Measurements from ENCODE around the gene HOXD13.
A peak's percentile ranks its signal among the peaks of the same experiment; 100 is the strongest.

The HOXD13 gene

GRCh38 chr2:176082525-176082823 is 10.0 kb upstream of the HOXD13 start:
- H3K36me3 ChIP-seq (ENCODE audit: insufficient read depth, low read length): no peaks in the 10 kb centered on the region
- H3K27me3 ChIP-seq (ENCODE audit: insufficient read depth, low read length): peaks cover 99% of the 10 kb centered on the region
- peak overlapping the region; percentile 10; the same call in 1 of the 2 replicates for H3K4me3 ChIP-seq (ENCODE audit: low read length)
- H3K4me1 ChIP-seq (ENCODE audit: insufficient read depth, low read length): peaks cover 4% of the 10 kb centered on the region; the same call in 1 of the 2 replicates
- H3K9me3 ChIP-seq (ENCODE audit: insufficient read depth, low read depth, low read length): no peaks in the 10 kb centered on the region
- no peak overlapping the region for H3K9ac ChIP-seq (ENCODE audit: low read depth, low read length)
- no peak overlapping the region for H3K27ac ChIP-seq (ENCODE audit: low read depth, low read length)
- 2% methylated on average over 10 of the region's 10 CpGs for WGBS

DNA sequence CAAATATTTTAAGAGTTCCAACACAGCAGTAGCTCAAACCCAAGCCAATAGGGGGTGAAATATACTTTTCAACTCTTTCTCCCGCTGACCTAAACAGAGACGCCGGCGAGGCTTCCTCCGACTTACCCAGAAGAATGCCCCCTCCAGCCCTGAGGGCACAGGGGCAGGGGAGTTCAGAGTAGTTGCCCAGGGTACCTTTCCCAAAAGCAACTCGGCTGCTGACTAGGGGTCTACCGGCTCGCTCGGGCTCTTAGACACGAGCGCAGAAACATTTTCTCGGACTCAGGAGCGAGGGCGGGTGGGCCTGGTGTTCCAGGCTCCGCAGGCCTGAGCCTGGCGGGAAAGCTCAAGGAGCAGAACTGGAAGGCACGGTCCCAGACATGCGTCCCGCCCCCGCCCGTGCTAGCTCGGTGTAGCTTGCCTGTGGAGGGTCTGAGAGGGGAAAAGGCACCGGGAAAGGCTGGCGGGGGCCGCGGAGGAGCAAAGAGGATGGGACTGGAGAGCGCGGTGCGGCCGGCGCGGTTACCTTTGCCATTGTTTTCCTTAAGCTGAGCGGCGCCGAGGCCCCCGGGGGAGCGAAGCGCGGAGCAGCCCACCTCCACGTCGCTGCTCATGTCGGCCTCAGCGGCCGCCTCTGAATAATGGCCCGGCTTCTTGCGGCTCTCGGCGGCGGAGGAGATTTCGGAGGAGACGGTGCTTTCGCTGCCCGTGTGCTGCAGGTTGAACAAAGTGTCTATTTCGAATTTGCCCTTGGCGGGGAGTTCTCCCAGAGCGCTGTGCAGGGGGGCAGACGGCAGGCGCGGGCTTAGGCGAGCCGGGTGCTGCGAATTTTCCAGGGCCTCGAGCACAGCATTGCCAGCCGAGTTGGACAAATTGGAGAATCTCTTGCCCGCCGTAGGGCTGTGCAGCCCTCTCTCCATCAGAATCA is 9.4 kb upstream of the HOXD13 start:
- WGBS: 1% methylated on average over 66 of the region's 66 CpGs
- Histone ChIP-seq H3K27me3 (ENCODE audit: insufficient read depth, low read length) (peaks cover 99% of the 10 kb centered on the region), H3K4me1 (ENCODE audit: insufficient read depth, low read length) (peaks cover 4% of the 10 kb centered on the region; the same call in 1 of the 2 replicates), H3K9ac (ENCODE audit: low read depth, low read length) (no peak overlapping the region), H3K4me3 (ENCODE audit: low read length) (0 out of 2 replicates have a peak overlapping the region, but pooled peaks have one; percentile 10), H3K36me3 (ENCODE audit: insufficient read depth, low read length) (no peaks in the 10 kb centered on the region), H3K9me3 (ENCODE audit: insufficient read depth, low read depth, low read length) (no peaks in the 10 kb centered on the region), H3K27ac (ENCODE audit: low read depth, low read length) (no peak overlapping the region)

DNA sequence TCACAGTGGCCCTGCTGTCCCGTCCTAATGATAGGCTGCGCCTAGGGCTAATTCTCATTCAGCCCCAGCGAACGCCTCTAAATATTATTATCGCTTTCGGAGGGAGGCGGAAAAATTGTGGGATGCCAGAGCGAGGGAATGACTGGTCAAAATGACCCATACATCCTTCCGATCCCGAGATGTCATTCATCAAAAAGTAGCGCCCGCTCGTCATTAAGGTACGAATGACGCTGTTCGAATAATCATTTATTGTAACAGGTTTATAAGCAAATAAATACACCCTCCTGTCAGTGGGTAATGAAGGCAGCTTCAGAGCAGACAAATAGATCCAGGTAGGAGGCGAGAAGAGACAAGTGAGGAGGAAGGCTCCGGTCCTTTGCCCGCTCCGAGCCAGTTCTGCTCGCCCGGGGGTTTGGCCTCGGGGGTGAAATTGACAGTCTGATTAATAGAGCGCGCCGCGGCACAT is 8.7 kb upstream of the HOXD13 start, which contains the start of gene EVX2:
TSS of gene EVX2 (minus strand) at position 167 of the 466 bp plus-strand sequence. CDS start 186 bp downstream, outside the sequence.
- Histone ChIP-seq H3K4me3 (ENCODE audit: low read length) (0 out of 2 replicates have a peak within 1 kb of the TSS, but pooled peaks have one; percentile 10), H3K9ac (ENCODE audit: low read depth, low read length) (no peak within 1 kb of the TSS), H3K27ac (ENCODE audit: low read depth, low read length) (no peak within 1 kb of the TSS), H3K9me3 (ENCODE audit: insufficient read depth, low read depth, low read length) (no peaks in the 10 kb centered on the region), H3K4me1 (ENCODE audit: insufficient read depth, low read length) (peaks cover 5% of the 10 kb centered on the region; the same call in 1 of the 2 replicates), H3K36me3 (ENCODE audit: insufficient read depth, low read length) (no peaks in the 10 kb centered on the region), H3K27me3 (ENCODE audit: insufficient read depth, low read length) (peaks cover 99% of the 10 kb centered on the region)
- WGBS: 5% methylated on average over 25 of the region's 27 CpGs

DNA sequence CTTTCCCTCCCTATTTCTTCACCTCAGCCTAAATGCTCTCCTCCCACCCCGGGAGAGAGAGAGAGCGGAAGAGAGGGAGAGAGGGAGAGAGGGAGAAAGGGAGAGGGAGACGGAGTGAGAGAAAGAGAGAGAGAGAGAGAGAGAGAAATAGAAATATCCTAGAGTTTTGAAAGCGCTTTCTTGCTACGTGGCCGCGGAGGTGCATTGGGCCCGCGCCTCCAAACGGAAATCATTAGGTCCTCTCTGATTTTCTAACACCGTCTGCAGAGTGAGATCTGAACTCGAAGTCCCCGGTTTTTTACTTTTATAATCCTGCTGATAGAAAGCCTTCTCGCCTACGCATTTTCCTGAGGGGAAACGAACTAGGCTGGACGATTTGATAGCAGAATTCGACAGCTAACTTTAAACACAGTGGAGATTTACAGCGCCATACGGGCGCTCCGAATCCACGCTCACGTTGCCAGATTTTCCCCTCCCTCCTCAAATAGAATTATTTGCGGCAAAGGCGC is 7.9 kb upstream of the HOXD13 start:
- Histone ChIP-seq H3K27me3 (ENCODE audit: insufficient read depth, low read length) (peaks cover 99% of the 10 kb centered on the region), H3K4me1 (ENCODE audit: insufficient read depth, low read length) (peaks cover 6% of the 10 kb centered on the region; the same call in 1 of the 2 replicates), H3K27ac (ENCODE audit: low read depth, low read length) (no peak overlapping the region), H3K4me3 (ENCODE audit: low read length) (no peak overlapping the region), H3K9me3 (ENCODE audit: insufficient read depth, low read depth, low read length) (no peaks in the 10 kb centered on the region), H3K9ac (ENCODE audit: low read depth, low read length) (no peak overlapping the region), H3K36me3 (ENCODE audit: insufficient read depth, low read length) (no peaks in the 10 kb centered on the region)
- WGBS: 2% methylated on average over 26 of the region's 26 CpGs

GRCh38 chr2:176085120-176085788 is 7.3 kb upstream of the HOXD13 start:
- Histone ChIP-seq H3K36me3 (ENCODE audit: insufficient read depth, low read length) (no peaks in the 10 kb centered on the region), H3K4me1 (ENCODE audit: insufficient read depth, low read length) (peaks cover 6% of the 10 kb centered on the region; the same call in 1 of the 2 replicates), H3K27ac (ENCODE audit: low read depth, low read length) (no peak overlapping the region), H3K27me3 (ENCODE audit: insufficient read depth, low read length) (peaks cover 100% of the 10 kb centered on the region), H3K9me3 (ENCODE audit: insufficient read depth, low read depth, low read length) (no peaks in the 10 kb centered on the region), H3K4me3 (ENCODE audit: low read length) (peak overlapping the region; percentile 25; the same call in 1 of the 2 replicates), H3K9ac (ENCODE audit: low read depth, low read length) (no peak overlapping the region)
- WGBS: 2% methylated on average over 39 of the region's 40 CpGs

DNA sequence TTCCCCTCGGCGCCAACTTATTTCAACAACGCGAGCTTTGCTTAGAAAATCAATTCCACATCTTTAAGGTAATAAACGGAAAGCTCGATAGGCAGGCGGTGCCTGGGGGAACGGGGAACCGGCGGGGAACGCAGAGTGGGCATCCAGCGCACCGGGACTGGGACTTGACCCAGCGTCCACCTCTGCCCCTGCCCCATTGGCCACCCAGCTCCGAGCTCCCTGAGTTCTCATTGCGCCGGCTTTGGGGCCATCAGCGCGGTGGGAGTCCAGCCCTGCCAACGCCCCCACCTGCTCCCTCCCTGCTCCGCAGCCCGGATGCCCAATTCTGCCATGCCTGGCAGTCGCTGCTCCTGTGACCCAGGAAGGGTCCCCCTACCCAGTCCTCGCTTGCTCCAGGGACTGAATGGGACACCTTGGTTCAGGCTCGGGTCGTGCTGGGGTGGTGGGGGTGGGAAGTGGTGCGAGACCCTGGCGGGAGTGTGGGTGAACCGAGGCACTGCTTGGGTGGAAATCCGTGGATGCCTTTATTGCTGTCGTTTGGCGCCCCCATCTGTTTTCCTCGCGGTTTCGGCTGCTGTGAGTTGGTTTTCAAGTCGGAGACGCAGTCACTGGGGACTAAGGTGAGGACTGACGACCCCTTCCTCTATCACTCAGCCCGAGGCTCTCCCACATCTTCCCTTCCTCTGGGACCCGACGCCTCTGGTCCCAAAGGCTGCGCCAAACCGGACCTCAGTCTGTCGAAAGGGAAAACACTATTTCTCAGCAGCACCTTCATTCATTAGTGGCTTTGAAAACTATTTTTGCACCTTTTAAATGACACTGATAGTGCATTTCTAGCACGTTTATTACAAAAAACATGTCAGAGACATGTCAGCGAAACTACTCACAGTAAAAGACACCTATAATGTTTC is 6.4 kb upstream of the HOXD13 start:
- Histone ChIP-seq H3K9ac (ENCODE audit: low read depth, low read length) (no peak overlapping the region), H3K27me3 (ENCODE audit: insufficient read depth, low read length) (peaks cover 100% of the 10 kb centered on the region), H3K27ac (ENCODE audit: low read depth, low read length) (no peak overlapping the region), H3K9me3 (ENCODE audit: insufficient read depth, low read depth, low read length) (no peaks in the 10 kb centered on the region), H3K4me3 (ENCODE audit: low read length) (peak overlapping the region; percentile 25; the same call in 1 of the 2 replicates), H3K36me3 (ENCODE audit: insufficient read depth, low read length) (no peaks in the 10 kb centered on the region), H3K4me1 (ENCODE audit: insufficient read depth, low read length) (peaks cover 6% of the 10 kb centered on the region; the same call in 1 of the 2 replicates)
- 3% methylated on average over 46 of the region's 46 CpGs for WGBS

- peaks cover 6% of the 10 kb centered on the region; the same call in 1 of the 2 replicates for H3K4me1 ChIP-seq (ENCODE audit: insufficient read depth, low read length)
- H3K4me3 ChIP-seq (ENCODE audit: low read length): peak overlapping the region; percentile 38
- WGBS: 17% methylated on average over 29 of the region's 29 CpGs
- H3K9ac ChIP-seq (ENCODE audit: low read depth, low read length): no peak overlapping the region
- H3K27me3 ChIP-seq (ENCODE audit: insufficient read depth, low read length): peaks cover 100% of the 10 kb centered on the region
- no peaks in the 10 kb centered on the region for H3K36me3 ChIP-seq (ENCODE audit: insufficient read depth, low read length)
- no peaks in the 10 kb centered on the region for H3K9me3 ChIP-seq (ENCODE audit: insufficient read depth, low read depth, low read length)
- no peak overlapping the region for H3K27ac ChIP-seq (ENCODE audit: low read depth, low read length)
Observed at GRCh38 chr2:176087330-176088047, 5.0 kb upstream of the HOXD13 start.

DNA sequence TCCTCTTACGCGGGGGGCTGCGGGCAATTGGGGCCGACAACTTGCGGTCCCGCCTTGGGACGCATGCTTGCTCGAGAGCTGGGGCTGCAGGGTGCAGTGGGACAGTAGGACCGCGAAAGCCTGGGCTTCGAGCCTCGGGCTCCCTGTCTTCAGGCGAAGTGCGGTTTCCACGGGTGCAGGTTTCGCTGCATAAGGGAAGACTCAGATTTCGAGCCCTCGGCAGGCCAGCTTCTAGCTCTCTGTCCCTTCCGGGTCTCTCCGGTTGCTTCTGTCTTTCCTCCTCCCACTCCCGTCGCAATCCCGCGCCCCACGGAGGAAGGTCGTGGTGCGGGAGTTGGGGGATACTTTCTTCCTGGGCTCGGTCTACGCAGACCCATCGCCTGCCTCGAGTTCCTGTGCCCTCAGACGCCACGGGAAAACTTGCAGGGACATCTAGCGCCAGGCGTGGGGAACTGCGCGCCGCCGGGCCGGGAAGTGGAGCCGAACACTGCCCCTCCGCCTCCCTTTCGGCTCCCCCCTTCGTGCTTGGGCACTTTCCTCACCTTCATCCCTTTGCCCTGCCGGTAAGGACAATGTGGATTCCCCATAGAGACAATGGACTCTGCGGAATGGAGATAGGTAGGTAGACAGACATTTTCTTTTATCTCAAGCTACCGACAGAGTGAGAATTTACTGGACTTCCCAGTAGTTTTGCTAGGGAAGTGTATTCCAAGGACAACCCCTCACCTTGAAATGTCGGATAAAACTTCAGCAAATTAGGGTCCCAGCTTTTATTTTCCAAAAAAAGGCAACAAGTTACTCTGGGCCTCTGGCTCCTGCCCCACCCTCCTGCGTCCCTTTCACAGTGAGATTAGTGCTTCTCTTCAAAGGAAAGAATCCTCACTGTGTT is 4.2 kb upstream of the HOXD13 start:
- H3K27me3 ChIP-seq (ENCODE audit: insufficient read depth, low read length): peaks cover 100% of the 10 kb centered on the region
- H3K9ac ChIP-seq (ENCODE audit: low read depth, low read length): no peak overlapping the region
- H3K9me3 ChIP-seq (ENCODE audit: insufficient read depth, low read depth, low read length): no peaks in the 10 kb centered on the region
- H3K4me3 ChIP-seq (ENCODE audit: low read length): peak overlapping the region; percentile 38
- peaks cover 6% of the 10 kb centered on the region; the same call in 1 of the 2 replicates for H3K4me1 ChIP-seq (ENCODE audit: insufficient read depth, low read length)
- WGBS: under 1% methylated on average over 48 of the region's 49 CpGs
- no peaks in the 10 kb centered on the region for H3K36me3 ChIP-seq (ENCODE audit: insufficient read depth, low read length)
- H3K27ac ChIP-seq (ENCODE audit: low read depth, low read length): no peak overlapping the region

All from HUES64 (cell line).